Mucosa of stomach (tissue), 1 donor: ENCODE measurements around the gene SLC4A11.

Experiments used
- H3K27me3 ChIP-seq: one replicate; pipeline ENCODE4 v1.7.0; 2013; ENCODE audit warnings: mild to moderate bottlenecking, low read length; ENCODE audit not compliant: control insufficient read depth, insufficient read depth
- H3K36me3 ChIP-seq: one replicate; pipeline ENCODE4 v1.7.0; 2013; ENCODE audit warnings: low read length; ENCODE audit not compliant: control insufficient read depth, insufficient read depth
- H3K4me1 ChIP-seq: one replicate; pipeline ENCODE4 v1.7.0; 2013; ENCODE audit warnings: mild to moderate bottlenecking, low read length; ENCODE audit not compliant: control insufficient read depth, insufficient read depth
- H3K4me3 ChIP-seq: one replicate; pipeline ENCODE4 v1.7.0; 2013; ENCODE audit warnings: low read length
- H3K9ac ChIP-seq: one replicate; pipeline ENCODE4 v1.7.0; 2013; ENCODE audit warnings: mild to moderate bottlenecking, low read length, moderate library complexity
- H3K9me3 ChIP-seq: one replicate; pipeline ENCODE4 v1.7.0; 2013; ENCODE audit warnings: mild to moderate bottlenecking, low read length, moderate library complexity; ENCODE audit not compliant: control insufficient read depth
- donor health status: Pancreatic carcinoma.

Gene SLC4A11

DNA sequence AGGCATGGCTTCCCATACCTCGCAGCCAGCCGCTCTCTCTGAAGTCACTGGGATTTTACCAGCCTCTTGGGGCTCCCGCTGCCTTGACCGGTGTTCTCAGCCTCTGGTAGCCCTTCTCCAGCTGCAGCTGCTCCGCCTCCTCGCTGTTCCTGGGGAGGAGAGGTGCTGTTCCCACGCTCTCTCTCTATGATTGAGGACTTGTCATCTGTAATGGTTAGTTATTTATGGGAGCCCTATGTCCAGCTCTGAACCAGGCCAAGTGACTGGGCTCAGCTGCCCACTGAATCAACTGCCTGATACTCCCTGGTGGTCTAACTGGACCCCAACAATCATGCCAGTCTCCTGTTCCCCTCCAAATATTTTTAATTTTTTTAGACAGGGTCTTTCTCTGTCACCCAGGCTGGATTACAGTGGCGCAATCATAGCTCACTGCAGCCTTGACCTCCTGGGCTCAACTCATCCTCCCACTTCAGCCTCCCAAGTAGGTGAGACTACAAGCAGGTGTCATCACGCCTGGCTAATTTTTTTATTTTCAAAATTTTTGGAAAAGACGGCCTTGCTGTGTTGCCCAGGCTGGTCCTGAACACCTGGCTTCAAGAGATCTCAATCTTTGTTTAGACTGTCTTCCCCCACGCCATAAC, 4.8 kb upstream of the SLC4A11 start:
- peaks cover 8% of the 10 kb centered on the region for H3K4me1 ChIP-seq
- H3K27me3 ChIP-seq = peaks cover 30% of the 10 kb centered on the region

DNA sequence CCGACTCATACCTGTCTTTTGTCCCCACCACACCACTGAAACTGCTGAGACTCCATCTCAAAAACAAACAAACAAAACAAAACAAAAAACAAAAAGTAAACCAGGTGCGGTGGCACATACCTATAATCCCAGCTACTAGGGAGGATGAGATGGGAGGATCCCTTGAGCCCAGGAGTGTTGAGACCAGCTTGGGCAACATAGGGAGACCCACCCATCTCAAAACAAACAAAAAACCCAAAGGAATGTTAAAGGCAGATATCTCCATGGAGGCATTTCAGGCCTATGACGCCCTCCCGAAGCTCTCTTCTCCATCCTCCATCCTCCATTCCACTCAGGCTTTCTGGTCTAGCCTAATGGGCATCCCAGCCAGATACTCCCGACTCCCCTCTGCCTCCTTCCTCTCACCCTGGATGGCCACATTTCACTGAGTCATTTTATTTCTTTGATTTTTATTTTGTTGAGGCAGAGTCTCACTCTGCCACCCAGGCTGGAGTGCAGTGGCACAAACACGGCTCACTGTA, 3.2 kb upstream of the SLC4A11 start:
- H3K4me1 ChIP-seq = peaks cover 6% of the 10 kb centered on the region
- H3K27me3 ChIP-seq = peaks cover 34% of the 10 kb centered on the region
- no peaks in the 10 kb centered on the region for H3K9me3 ChIP-seq
- H3K4me3 ChIP-seq = no peak overlapping the region
- no peak overlapping the region for H3K9ac ChIP-seq
- no peaks in the 10 kb centered on the region for H3K36me3 ChIP-seq

More for the DNA sequence above, 4.8 kb upstream of the SLC4A11 start:
- H3K4me3 ChIP-seq = no peak overlapping the region
- no peaks in the 10 kb centered on the region for H3K9me3 ChIP-seq
- H3K9ac ChIP-seq = no peak overlapping the region
- H3K36me3 ChIP-seq = no peaks in the 10 kb centered on the region

DNA sequence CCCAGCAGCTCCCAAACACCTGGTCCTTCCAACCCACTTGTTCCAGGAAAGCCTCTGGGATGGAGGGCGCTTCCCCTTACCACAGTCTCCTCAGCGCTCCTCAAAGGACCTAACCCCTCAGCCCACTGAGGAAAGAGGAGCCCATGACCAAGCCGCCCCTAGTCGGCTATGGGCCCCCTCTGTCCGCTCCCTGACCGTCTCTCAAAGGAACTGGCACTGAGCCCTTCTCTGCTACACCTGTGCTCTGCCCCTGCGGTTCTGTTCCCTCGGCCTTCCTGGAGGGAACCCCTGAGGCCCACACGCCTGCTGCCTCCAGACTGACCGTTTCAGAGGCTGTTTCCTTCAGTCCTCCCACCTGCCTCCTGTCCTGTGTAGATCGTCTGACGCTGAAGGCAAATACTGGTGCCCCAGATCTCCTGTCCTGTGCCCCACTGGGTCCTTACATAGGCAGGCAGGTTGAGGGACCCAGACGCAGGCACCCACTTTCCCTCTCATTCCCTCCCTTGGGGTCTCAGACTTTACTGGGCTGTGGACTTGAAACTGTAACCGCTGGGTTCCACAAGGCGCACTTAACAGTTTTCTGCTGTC, 1.9 kb upstream of the SLC4A11 start:
- H3K9ac ChIP-seq = no peak overlapping the region
- no peaks in the 10 kb centered on the region for H3K36me3 ChIP-seq
- H3K4me3 ChIP-seq = no peak overlapping the region
- no peaks in the 10 kb centered on the region for H3K9me3 ChIP-seq
- H3K27me3 ChIP-seq = peaks cover 42% of the 10 kb centered on the region
- H3K4me1 ChIP-seq = peaks cover 6% of the 10 kb centered on the region

DNA sequence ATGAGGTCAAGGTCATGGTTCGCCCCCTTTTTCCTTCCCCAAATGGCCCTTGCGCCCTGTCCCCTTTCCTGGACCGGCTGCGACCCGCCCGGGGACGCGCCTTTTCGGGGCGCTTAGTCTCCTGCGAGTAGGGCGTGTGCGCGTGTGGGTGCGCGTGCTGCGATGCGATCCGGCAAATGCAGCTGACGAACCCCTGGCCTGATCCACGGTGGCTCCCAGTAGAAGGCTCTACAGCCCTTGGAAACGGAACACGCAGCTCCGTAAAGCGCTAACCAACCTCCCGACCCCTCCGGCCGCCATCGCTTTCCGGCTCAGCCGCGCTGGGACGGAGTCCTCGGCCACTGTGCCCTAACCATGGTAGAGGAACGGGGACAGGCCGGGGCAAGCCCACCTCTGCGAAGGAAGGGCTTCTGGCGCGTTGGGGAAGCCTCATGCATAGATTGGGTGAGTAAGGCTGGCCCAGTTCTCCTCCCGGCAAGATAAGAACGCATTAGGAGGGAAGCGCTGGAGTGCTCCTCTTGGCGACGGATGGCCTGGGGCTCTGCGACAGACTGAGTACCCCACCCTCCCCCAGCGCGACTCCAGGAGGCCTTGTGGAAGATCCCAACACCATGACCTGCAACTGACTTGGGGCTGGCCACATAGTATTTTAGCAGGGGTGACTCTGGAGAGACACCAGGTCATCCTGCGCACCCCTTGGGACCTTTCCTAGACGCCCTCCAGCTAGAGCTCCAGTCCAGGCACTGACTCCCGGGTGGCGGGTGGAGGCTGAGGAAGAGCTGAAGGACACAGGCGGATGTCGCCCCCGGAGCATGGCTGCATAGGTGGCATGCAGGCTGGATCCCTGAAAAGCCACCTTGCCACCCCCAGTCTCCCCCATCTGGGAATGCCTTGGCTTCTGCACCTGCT, 1.1 kb upstream of the SLC4A11 start:
- H3K4me1 ChIP-seq = peaks cover 6% of the 10 kb centered on the region
- H3K4me3 ChIP-seq = peak overlapping the region; percentile 60
- H3K9me3 ChIP-seq = no peaks in the 10 kb centered on the region
- peaks cover 47% of the 10 kb centered on the region for H3K27me3 ChIP-seq
- no peaks in the 10 kb centered on the region for H3K36me3 ChIP-seq
- peak overlapping the region; percentile 63 for H3K9ac ChIP-seq

DNA sequence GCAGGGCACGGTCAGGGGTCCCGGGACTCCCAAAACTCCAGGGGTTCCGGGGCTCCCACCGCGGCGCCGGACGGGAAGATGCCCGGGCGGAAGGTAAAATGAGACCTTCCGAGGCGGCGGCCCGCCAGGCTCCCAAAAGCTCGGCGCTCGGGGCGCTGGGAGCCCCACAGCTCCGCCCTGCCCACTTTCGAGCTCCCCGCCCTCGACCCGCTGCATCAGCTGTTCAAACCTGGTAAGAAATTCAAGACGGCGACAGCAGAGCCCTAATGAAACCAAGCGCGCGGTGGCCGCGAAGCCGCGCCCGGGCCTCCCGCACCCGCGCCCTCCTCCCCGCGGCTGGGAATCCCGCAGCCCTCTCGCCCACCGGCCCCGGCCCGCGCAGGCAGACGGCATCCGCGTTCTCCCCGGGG, 369 bp downstream of the SLC4A11 start:
- peak overlapping the region; percentile 63 for H3K9ac ChIP-seq
- no peak overlapping the region for H3K4me3 ChIP-seq
- H3K9me3 ChIP-seq = no peaks in the 10 kb centered on the region
- no peaks in the 10 kb centered on the region for H3K36me3 ChIP-seq
- H3K4me1 ChIP-seq = peaks cover 6% of the 10 kb centered on the region
- H3K27me3 ChIP-seq = peaks cover 41% of the 10 kb centered on the region

DNA sequence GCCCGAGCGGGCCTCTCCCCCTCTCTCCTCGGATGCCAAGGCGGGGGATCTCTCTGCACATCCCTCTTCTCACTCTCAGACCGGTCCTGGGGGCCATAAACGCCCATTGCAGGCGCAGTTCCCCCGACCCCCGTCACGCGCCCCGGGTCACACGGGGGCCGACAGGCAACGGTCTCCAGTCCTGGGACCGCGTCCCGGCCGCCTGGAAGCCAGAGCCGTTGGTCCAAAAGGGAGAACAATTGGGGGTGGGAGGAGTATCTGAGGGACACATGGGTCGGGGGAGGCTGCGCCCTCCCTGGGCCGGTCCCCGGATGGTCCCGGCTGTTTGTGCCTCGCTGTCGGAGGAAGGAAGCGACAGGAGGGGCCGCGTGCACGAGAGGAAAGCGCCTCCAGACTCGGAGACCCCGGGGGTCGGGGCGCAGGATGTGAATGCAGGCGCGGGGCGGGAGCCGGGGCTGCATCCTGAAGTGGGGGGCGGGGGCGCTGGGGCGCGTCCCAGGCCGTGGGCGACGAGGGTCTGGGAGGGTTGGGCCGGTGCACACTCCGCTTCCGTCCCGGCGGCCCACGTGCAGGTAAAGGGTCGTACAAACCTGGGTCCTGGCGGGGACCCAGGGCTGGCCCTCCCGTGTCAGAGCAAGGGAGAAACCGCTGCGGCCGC, 903 bp downstream of the SLC4A11 start:
- peak overlapping the region; percentile 4 for H3K9ac ChIP-seq
- no peak overlapping the region for H3K4me3 ChIP-seq
- no peaks in the 10 kb centered on the region for H3K36me3 ChIP-seq
- H3K4me1 ChIP-seq = peaks cover 6% of the 10 kb centered on the region
- H3K27me3 ChIP-seq = peaks cover 41% of the 10 kb centered on the region
- H3K9me3 ChIP-seq = no peaks in the 10 kb centered on the region

DNA sequence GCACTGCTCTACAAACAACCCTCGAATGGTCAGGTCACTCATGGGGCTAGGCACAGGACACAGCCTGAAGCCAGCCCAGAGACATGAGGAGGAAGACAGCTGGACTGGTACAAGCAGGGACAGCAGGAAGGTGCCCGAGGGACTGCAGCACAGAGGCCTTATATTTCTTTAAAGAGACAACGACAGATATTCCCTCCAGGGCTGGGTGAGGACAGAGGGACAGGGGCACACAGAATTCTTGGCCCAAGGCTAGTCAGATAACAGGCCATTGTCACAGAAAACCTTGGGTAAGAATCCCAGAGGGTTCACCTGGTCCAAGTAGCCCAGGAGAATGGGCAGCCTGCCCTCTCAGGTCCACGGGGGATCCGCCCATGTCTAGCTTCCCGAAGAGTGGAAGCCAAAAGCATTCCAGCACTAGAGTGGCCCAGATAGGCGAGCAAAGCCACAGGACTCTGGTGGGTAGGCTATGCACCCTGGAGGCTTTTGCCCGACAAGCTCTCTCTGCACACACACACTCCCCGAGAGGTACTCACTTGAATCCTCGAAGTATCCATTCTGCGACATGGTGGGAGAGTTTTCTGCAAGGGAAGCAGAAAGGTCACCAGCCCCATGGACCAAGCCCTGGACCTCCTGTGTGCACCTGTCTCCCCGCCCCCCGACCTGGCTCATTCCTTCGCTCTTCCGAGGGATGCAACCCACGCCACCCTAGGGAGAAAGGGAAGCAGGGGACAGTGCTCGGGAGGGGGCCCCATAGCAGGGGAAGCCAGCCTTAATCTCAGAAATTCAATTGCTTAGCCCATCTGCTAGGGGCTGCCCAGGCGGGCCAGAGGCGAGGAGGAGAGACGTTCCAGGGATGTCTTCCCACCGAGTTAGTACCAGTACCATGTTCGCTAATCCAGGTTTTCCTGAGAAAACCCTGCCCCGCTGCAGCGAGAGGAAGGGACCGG, 1.7 kb downstream of the SLC4A11 start:
- peaks cover 6% of the 10 kb centered on the region for H3K4me1 ChIP-seq
- H3K9me3 ChIP-seq = no peaks in the 10 kb centered on the region
- peaks cover 41% of the 10 kb centered on the region for H3K27me3 ChIP-seq
- H3K36me3 ChIP-seq = no peaks in the 10 kb centered on the region
- H3K4me3 ChIP-seq = no peak overlapping the region
- no peak overlapping the region for H3K9ac ChIP-seq

DNA sequence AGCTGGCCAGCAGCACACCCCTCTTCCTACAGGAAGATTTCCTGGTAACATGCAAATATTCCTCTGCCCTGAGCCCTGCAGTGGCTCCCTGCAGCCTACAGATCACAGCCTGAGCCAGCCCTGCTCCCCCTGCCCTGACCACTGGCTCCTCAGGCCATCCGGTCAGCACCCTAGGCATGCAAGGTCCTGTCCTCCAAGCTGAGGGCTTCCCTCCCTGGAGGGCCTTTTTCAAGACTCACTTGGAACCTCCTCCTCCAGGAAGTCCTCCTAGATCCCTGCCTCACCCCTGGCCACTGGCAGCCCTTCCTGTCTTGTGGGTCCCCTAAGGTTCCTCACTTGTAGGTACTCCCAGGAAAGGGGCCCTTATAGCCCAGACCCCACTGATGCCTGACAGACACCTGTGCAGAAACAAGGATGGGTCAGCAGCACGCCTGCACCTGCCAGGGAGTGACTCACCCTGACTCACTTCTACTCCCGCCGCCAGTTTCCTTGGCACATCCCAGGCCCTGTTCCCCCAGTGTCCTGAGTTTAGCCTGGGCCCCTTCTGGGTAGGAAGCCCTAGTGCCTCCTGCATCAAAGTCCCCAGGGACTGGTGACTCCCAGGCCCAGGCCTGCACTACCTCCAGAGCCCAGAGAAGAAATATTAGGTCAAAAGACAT, 3.2 kb downstream of the SLC4A11 start:
- Histone ChIP-seq H3K36me3 (no peaks in the 10 kb centered on the region), H3K4me3 (no peak overlapping the region), H3K9ac (no peak overlapping the region), H3K9me3 (no peaks in the 10 kb centered on the region), H3K27me3 (peaks cover 41% of the 10 kb centered on the region), H3K4me1 (peaks cover 6% of the 10 kb centered on the region)

DNA sequence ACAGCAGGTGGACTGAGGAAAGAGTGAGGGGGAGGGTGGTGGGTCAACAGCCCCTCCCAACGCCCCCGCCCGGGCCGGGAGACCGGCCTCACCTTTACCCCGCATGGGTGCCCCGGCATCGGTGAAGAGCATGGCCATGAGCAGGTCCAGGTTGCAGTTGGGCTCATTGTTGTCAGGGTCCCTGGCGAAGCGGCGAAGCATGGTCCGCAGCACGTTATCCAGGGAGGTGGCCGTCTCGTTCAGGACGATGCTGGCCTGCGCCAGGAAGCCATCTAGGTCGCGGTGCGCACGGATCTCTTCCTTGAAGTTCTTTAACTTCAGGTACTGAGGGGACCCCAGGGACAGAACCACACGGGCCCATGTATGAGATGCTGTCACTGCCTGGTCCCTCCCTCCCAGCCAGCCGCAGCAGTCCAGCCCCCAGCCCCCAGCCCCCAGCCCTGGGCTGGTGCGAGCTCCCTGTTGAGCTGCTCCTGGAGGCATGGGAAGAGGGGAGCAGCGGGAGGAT, 4.9 kb downstream of the SLC4A11 start:
- Histone ChIP-seq H3K36me3 (no peaks in the 10 kb centered on the region), H3K4me1 (peaks cover 6% of the 10 kb centered on the region), H3K4me3 (no peak overlapping the region), H3K9me3 (no peaks in the 10 kb centered on the region), H3K9ac (no peak overlapping the region), H3K27me3 (peaks cover 27% of the 10 kb centered on the region)

DNA sequence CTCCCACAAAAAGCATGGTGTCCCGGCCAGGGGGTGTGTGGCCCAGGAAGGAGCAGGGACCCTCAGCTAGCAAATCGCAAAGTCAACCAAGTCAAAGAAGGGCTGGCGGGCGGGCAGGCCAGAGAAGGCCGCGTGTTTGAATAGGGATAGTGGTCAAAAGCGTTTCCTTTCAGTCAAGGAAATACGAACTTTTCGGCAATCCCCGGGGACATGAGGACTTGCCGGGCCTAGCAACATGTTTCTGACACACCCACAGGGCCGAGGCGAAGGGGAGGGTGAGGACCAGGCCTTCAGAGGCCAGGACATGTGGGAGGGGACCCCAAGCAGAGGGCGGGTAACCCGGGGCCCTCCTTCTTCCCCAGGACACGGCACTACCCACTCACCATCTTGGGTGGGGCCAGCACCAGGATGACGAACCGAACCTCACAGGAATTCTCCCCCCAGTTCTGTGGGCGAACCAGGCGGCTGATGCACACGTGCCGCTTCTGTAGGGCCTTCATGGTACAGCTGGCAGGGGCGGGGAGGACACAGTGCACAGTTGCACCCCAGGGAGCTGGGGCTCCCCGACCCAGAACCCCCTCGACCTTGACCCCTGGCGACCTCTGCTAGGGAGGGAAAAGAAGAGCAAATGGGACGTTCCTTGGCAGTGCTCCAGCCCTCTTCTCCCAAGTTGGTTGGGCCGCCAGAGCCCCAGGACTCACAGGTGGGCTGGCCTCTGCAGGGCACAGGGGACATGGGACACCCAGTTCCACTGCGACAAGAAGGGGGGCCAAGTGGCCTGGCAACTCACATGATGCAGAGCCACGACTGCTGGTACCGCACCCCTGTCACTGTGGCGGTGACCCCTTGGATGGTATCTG, 5.6 kb downstream of the SLC4A11 start:
- no peak overlapping the region for H3K9ac ChIP-seq

More for the DNA sequence above, 5.6 kb downstream of the SLC4A11 start:
- Histone ChIP-seq H3K9me3 (no peaks in the 10 kb centered on the region), H3K27me3 (peaks cover 24% of the 10 kb centered on the region), H3K4me1 (peaks cover 5% of the 10 kb centered on the region), H3K4me3 (no peak overlapping the region), H3K36me3 (no peaks in the 10 kb centered on the region)
